GM12891 (cell line): Measurements from ENCODE around the gene OSGIN1.

ENCODE experiments used
- PAX5 ChIP-seq: IDR thresholded peaks from 2 replicates; pipeline ENCODE4 v1.6.1; 2011; ENCODE audit warnings: low read length, moderate library complexity, mild to moderate bottlenecking; ENCODE audit not compliant: insufficient read depth, severe bottlenecking
- TAF1 ChIP-seq: IDR thresholded peaks from 2 replicates; pipeline ENCODE4 v1.6.1; 2011; ENCODE audit warnings: low read depth, low read length, control low read depth

GRCh38 chr16:83935858-83936255 lies 17.2 kb upstream of the OSGIN1 start:
- TF ChIP-seq PAX5 = no peak
- TF ChIP-seq TAF1 = no peak
